SK-N-MC (cell line): ENCODE results near the gene SNRNP48.

Source experiments
- DNase-seq: peaks from one replicate; pipeline ENCODE4 v3.0.0-alpha.2; 2011; ENCODE audit warnings: low read depth, low spot score
- H3K27ac ChIP-seq: fragments of 200-600 bp; sonication (generic); 2 replicates; pipeline ENCODE4 v1.5.1; 2016; ENCODE audit warnings: mixed run types
- H3K36me3 ChIP-seq: fragments of 200-600 bp; sonication (generic); 2 replicates; pipeline ENCODE4 v1.6.1; 2017; ENCODE audit warnings: antibody characterized with exemption, low read length, mixed read lengths; ENCODE audit not compliant: insufficient read depth
- H3K4me3 ChIP-seq: fragments of 200-600 bp; sonication (generic); 2 replicates; pipeline ENCODE4 v1.5.1; 2016
- H3K9ac ChIP-seq: fragments of 200-600 bp; sonication (generic); 2 replicates; pipeline ENCODE4 v1.8.0; 2017; ENCODE audit warnings: mixed run types, mixed read lengths; ENCODE audit not compliant: insufficient read length
- H3K9me3 ChIP-seq: fragments of 200-600 bp; sonication (generic); 2 replicates; pipeline ENCODE4 v1.6.1; 2017; ENCODE audit warnings: low read depth, mild to moderate bottlenecking, antibody characterized with exemption, low read length, moderate library complexity, mixed read lengths
- EZH2 ChIP-seq: fragments of 200-600 bp; sonication (generic); IDR thresholded peaks from one replicate; pipeline ENCODE4 v1.6.1; 2017; ENCODE audit warnings: antibody characterized with exemption
- FOXP2 ChIP-seq: optimal IDR thresholded peaks from 2 replicates; pipeline ENCODE3; 2011; ENCODE audit warnings: mild to moderate bottlenecking, moderate library complexity; ENCODE audit not compliant: insufficient read depth; ENCODE audit errors: extremely low read length, control extremely low read depth
- POLR2AphosphoS5 ChIP-seq: IDR thresholded peaks from 2 replicates; pipeline ENCODE4 v1.6.1; 2012; ENCODE audit warnings: mild to moderate bottlenecking, low read depth, low read length, borderline replicate concordance

Gene SNRNP48

DNA sequence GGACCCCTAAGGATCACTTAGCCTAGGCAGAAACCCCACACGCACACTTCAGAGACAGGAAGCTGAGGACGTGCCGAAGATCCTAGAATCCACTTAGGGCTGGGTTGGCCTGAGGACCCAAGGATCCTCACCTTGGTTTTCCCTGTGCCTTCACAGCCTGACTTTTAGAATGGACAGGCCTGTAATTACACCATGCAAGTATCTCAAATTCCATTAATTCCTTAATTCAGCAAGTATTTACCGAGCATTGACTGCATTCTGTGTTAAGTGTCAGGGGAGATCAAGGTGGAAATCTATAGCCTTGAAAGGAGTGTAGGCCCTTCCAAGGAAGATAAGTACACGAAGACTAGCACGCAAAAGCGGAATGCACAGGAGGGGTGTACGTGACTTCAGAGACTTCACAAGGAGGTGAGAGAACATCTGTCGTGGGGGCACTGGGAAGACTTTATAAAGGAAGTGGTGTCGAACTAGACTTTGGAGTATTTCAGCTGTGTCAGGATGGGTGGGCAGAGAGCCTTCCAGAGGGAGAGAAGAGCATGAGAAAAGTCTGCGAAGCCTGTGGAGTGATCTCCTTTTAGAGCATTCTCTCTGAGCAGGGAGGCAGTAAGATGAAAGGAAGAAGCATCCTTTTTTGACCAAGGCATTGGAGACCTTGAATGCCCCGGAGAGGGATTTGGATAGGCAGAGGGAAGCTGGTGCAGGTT, 44.5 kb upstream of the SNRNP48 start:
- H3K9me3 ChIP-seq = no peaks in the 10 kb centered on the region
- H3K4me3 ChIP-seq = no peak overlapping the region
- H3K9ac ChIP-seq = no peak overlapping the region
- DNase-seq = no peak
- no peak overlapping the region for H3K27ac ChIP-seq
- TF ChIP-seq EZH2 = no peak
- no peak for TF ChIP-seq FOXP2
- TF ChIP-seq POLR2AphosphoS5 = no peak
- H3K36me3 ChIP-seq = no peaks in the 10 kb centered on the region

DNA sequence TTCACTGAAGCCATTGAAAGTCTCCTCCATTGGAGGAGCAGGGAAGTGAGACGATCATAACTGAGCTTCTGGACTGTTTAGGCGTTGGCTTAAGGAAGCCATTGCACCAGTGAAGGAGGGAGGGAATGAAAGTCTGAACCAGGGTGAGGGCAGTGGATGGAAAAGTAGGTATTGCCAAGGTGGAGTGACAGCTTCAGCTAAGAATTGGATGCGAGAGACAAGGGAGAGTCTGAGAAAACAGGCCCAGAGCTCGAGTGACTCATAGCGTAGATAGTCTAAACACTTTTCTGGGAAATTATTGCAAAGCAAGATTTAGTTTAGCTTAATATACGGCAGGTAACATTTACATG, 44.0 kb upstream of the SNRNP48 start:
- no peak overlapping the region for H3K9ac ChIP-seq
- no peak for DNase-seq
- TF ChIP-seq FOXP2 = no peak
- no peaks in the 10 kb centered on the region for H3K36me3 ChIP-seq
- no peak overlapping the region for H3K4me3 ChIP-seq
- H3K9me3 ChIP-seq = no peaks in the 10 kb centered on the region
- H3K27ac ChIP-seq = no peak overlapping the region

DNA sequence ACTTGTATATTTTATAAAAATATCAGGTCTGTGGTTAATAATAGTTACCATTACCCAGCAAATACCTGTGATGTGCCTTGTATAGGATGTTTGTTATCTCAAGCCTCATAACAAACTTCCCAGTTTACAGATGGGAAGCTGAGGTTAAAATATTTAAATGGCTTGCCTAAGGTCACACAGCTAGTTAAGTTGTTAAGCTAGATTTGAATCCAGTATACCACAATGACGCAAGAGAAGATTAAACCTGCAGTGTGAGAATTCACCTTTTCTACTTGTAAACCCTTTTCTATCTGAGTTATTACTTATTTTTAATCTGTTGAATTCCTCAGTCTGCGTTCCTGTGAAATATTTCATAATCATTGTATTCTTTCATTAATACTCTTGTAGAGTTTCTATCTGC, 43.6 kb upstream of the SNRNP48 start:
- no peak for TF ChIP-seq POLR2AphosphoS5
- Histone ChIP-seq H3K9ac (no peak overlapping the region), H3K27ac (no peak overlapping the region), H3K36me3 (no peaks in the 10 kb centered on the region), H3K9me3 (no peaks in the 10 kb centered on the region), H3K4me3 (no peak overlapping the region)
- DNase-seq = no peak

DNA sequence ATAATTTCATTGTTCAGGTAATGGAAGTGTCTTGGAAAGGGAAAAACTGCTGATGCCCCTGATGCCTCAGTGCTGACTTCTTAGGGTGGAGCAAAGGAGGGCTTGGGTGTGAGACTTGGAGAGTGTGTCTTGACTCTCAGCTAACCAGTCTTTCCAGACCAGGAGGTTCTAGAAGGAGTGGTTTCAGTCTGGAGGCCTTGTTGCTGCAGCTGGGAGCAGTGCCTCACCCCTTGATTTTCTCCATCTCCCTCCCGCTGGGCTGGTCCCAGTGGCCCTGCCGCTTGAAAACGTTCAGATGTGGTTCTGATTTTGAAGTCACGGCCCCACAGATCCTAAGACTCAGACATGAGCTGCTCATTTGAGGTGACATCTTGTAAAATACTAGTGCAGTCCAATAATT, 43.1 kb upstream of the SNRNP48 start:
- no peak overlapping the region for H3K9ac ChIP-seq
- TF ChIP-seq POLR2AphosphoS5 (no peak), EZH2 (no peak), FOXP2 (no peak)
- no peak overlapping the region for H3K27ac ChIP-seq
- H3K4me3 ChIP-seq = no peak overlapping the region
- H3K36me3 ChIP-seq = no peaks in the 10 kb centered on the region
- DNase-seq = no peak
- H3K9me3 ChIP-seq = no peaks in the 10 kb centered on the region

DNA sequence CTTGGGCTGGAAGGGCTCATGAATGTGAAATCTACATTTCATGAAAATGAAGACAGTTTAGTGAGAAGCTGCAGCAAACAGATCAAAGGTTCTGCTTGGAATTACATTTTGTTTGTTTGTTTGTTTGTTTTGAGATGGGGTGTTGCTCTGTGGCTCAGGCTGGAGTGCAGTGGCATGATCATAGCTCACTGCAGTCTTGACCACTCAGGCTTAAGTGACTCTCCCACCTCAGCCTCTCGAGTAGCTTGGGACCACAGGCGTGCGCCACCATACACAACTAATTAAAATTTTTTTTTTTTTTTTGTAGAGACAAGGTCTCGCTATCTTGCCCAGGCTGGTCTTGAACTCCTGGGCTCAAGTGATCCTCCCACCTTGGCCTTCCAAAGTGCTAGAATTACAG, 42.7 kb upstream of the SNRNP48 start:
- no peak for DNase-seq
- H3K9me3 ChIP-seq = no peaks in the 10 kb centered on the region
- H3K36me3 ChIP-seq = no peaks in the 10 kb centered on the region
- H3K27ac ChIP-seq = no peak overlapping the region
- TF ChIP-seq FOXP2 (no peak), EZH2 (no peak), POLR2AphosphoS5 (no peak)
- H3K4me3 ChIP-seq = no peak overlapping the region
- no peak overlapping the region for H3K9ac ChIP-seq

DNA sequence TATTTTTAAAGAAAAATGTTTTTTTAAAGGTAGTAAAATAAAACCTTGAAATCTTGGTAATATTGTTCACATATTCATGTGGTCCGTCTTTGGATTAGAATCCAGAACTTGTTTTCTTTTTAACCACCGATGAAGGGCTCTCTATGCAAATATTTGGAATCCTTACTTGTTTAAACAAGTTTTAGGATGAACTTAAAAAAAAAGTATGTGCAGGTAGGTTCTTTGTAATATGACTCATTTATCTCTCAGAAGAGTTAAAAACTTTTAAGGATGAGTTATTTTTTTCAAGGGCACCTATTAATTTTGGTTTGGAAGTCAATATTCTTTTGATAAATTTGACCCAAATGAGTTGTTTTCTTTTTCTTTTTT, 39.6 kb upstream of the SNRNP48 start:
- Histone ChIP-seq H3K36me3 (no peaks in the 10 kb centered on the region), H3K9me3 (no peaks in the 10 kb centered on the region), H3K27ac (no peak overlapping the region), H3K4me3 (no peak overlapping the region), H3K9ac (no peak overlapping the region)
- no peak for TF ChIP-seq EZH2
- no peak for TF ChIP-seq FOXP2
- no peak for TF ChIP-seq POLR2AphosphoS5
- DNase-seq = no peak

DNA sequence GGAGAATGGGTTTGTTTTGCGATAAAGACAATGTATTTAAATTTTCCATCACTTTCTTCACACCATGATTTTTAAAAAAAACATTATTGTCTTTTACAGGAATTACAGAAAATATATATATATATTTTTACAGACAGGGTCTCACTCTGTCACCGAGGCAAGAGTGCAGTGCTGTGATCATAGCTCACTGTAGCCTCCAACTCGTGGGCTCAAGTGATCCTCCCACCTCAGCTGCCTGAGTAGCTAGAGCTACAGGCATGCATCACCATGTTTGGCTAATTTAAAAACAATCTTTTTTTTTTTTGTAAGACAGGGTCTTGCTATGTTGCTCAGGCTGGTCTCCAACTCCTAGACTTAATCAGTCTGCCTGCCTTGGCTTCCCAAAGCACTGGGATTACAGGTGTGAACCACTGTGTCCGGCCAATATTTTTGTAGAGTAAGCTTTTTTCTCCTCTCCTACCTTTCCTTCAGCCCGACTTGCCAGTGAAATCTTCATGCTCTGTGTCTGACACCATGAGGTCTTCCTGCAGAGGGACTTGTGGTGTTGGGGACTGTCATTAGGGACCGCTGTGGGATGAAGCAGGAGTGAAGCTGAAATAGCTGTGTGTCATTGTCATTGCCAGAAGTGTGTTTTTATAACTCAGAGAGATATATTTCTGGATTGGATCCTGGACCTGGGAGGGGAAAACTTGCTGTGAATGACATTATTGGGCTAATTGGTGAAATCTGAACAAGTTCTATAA, 35.3 kb upstream of the SNRNP48 start:
- no peak for DNase-seq
- H3K27ac ChIP-seq = no peak overlapping the region

DNA sequence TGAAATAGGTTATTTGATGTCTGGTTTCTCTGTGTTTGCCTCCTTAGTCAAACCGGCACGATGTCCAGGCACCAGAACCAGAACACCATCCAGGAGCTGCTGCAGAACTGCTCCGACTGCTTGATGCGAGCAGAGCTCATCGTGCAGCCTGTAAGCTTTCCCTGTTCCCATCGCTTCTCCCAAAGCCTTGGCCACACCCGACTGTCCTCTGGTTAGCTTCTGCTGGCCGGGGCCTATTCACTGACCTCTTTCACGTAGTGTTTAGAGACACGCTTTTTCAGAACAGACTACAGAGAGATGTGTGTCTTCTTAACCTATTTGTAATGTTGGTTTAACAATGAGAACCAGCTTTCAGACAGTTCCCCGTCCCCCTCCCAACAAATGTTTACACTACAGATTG, 34.3 kb upstream of the SNRNP48 start:
- Histone ChIP-seq H3K27ac (no peak overlapping the region), H3K36me3 (no peaks in the 10 kb centered on the region), H3K4me3 (no peak overlapping the region), H3K9ac (no peak overlapping the region), H3K9me3 (no peaks in the 10 kb centered on the region)
- TF ChIP-seq POLR2AphosphoS5 = no peak
- TF ChIP-seq EZH2 = no peak
- TF ChIP-seq FOXP2 = no peak
- no peak for DNase-seq

More for the DNA sequence above, 35.3 kb upstream of the SNRNP48 start:
- Histone ChIP-seq H3K9ac (no peak overlapping the region), H3K9me3 (no peaks in the 10 kb centered on the region), H3K4me3 (no peak overlapping the region), H3K36me3 (no peaks in the 10 kb centered on the region)
- no peak for TF ChIP-seq EZH2
- TF ChIP-seq FOXP2 = no peak
- TF ChIP-seq POLR2AphosphoS5 = no peak
